OCI-LY7 (cell line): ENCODE measurements around the gene RNF145. TPM values are rescaled to one million over a fixed set of nuclear protein-coding genes. Genes with fewer than 3 reads are reported as not detected.

Source experiments
- BruUV-seq: library from RNA; stranded (reverse); fragments of 400-500 nt; replicated peaks from 2 replicates; lab custom pipeline; 2021; lab: Mats Ljungman, UMichigan
- CTCF ChIA-PET: fragments of 300-600 bp; sonication (Branson Sonifier 250); formaldehyde crosslinking; loops from one replicate; lab custom pipeline; 2022; ENCODE audit warnings: antibody characterized with exemption; ENCODE audit not compliant: unreplicated experiment; lab: Charles Lee
- POLR2A ChIA-PET: fragments of 300-600 bp; sonication (Branson Sonifier 250); formaldehyde crosslinking; loops from one replicate; lab custom pipeline; 2022; ENCODE audit warnings: antibody characterized with exemption; lab: Charles Lee
- DNase-seq: peaks from one replicate; pipeline ENCODE4 v3.0.0-alpha.2; 2015; ENCODE audit warnings: low spot score
- H2AFZ ChIP-seq: fragments of 200-600 bp; sonication (generic), shearing (Covaris generic); 2 replicates; pipeline ENCODE4 v1.6.1; 2014; ENCODE audit warnings: mild to moderate bottlenecking, antibody characterized with exemption, low read length, moderate library complexity
- H3K27ac ChIP-seq: fragments of 200-600 bp; sonication (generic); 2 replicates; pipeline ENCODE4 v1.5.1; 2014; ENCODE audit warnings: mixed run types, low read depth, mild to moderate bottlenecking, moderate library complexity, low read length, inconsistent platforms; ENCODE audit not compliant: poor library complexity, severe bottlenecking
- H3K36me3 ChIP-seq: fragments of 200-600 bp; sonication (generic); 2 replicates; pipeline ENCODE4 v1.6.1; 2014; ENCODE audit warnings: mild to moderate bottlenecking, antibody characterized with exemption, low read length, moderate library complexity, mixed read lengths; ENCODE audit not compliant: insufficient read depth
- H3K4me1 ChIP-seq: fragments of 200-600 bp; sonication (generic); 2 replicates; pipeline ENCODE4 v1.5.1; 2014; ENCODE audit warnings: mild to moderate bottlenecking, low read length; ENCODE audit not compliant: insufficient read depth, poor library complexity, severe bottlenecking
- H3K4me2 ChIP-seq: fragments of 200-600 bp; sonication (generic); 2 replicates; pipeline ENCODE4 v1.6.1; 2014; ENCODE audit warnings: mild to moderate bottlenecking, low read length
- H3K4me3 ChIP-seq: fragments of 200-600 bp; sonication (generic); 2 replicates; pipeline ENCODE4 v1.5.1; 2014; ENCODE audit warnings: mild to moderate bottlenecking, low read depth, low read length; ENCODE audit not compliant: poor library complexity, severe bottlenecking
- H3K79me2 ChIP-seq: fragments of 200-600 bp; sonication (generic); 2 replicates; pipeline ENCODE4 v1.6.1; 2016; ENCODE audit warnings: low read depth, mild to moderate bottlenecking, low read length, moderate library complexity, mixed read lengths; ENCODE audit not compliant: insufficient read depth
- H3K9me2 ChIP-seq: fragments of 200-600 bp; sonication (generic); 2 replicates; pipeline ENCODE4 v1.6.1; 2016; ENCODE audit warnings: mild to moderate bottlenecking, low read length, mixed read lengths; ENCODE audit not compliant: insufficient read depth
- H3K9me3 ChIP-seq: fragments of 200-600 bp; sonication (generic); 2 replicates; pipeline ENCODE4 v1.6.1; 2014; ENCODE audit warnings: mild to moderate bottlenecking, mixed run types, low read length, mixed read lengths
- H4K20me1 ChIP-seq: fragments of 200-600 bp; sonication (generic); 2 replicates; pipeline ENCODE4 v1.6.1; 2014; ENCODE audit warnings: mild to moderate bottlenecking, antibody characterized with exemption, low read length, moderate library complexity, mixed read lengths; ENCODE audit not compliant: insufficient read depth
- CTCF ChIP-seq: fragments of 200-600 bp; sonication (generic); conservative IDR thresholded peaks from 2 replicates; pipeline ENCODE4 v1.5.1; 2014; ENCODE audit warnings: mild to moderate bottlenecking, antibody characterized with exemption, low read length, moderate library complexity, mixed read lengths
- EZH2phosphoT487 ChIP-seq: fragments of 200-600 bp; sonication (generic); IDR thresholded peaks from 2 replicates; pipeline ENCODE4 v1.6.1; 2018; ENCODE audit warnings: low read depth, borderline replicate concordance, mild to moderate bottlenecking, mixed run types, antibody characterized with exemption, low read length, moderate library complexity, mixed read lengths
- intact Hi-C: fragments of 100-400 bp; cut with micrococcal nuclease; formaldehyde crosslinking; loops from one replicate; pipeline ENCODE4 v1.10.0; 2022; ENCODE audit not compliant: unreplicated experiment
- total RNA-seq, 2 experiments: library from RNA; depleted of rRNA in 1 of 2; stranded (reverse); fragments of >200 nt in 1 of 2; shearing (Covaris generic) in 1 of 2; gene quantifications; 2 replicates each; pipeline ENCODE4 v1.2.3, GENCODE V29; 2014 to 2022

Gene RNF145
- total RNA-seq, 2 experiments from 2014 or later = 18.6 to 34.9 TPM

- DNase-seq = no peak
- POLR2A ChIA-PET = interaction anchor here (0.6 kb wide), 1 partner anchor 197 kb away, joined by 3 read pairs; no protein-coding TSS in a partner anchor
- intact Hi-C loops = loop anchor here (10.0 kb wide), 1 partner anchor 1121 kb away; no protein-coding TSS in a partner anchor
Observed at GRCh38 chr5:159135896-159136531, 73.3 kb downstream of the RNF145 start.

GRCh38 chr5:159133041-159133741, 76.2 kb downstream of the RNF145 start:
- Histone ChIP-seq H3K27ac (no peak overlapping the region), H3K36me3 (no peaks in the 10 kb centered on the region), H3K4me1 (no peaks in the 10 kb centered on the region), H3K4me3 (no peak overlapping the region), H3K79me2 (no peaks in the 10 kb centered on the region), H3K9me3 (no peaks in the 10 kb centered on the region), H2AFZ (no peak overlapping the region), H3K4me2 (no peak overlapping the region), H4K20me1 (no peaks in the 10 kb centered on the region), H3K9me2 (no peaks in the 10 kb centered on the region)
- TF ChIP-seq CTCF (peak; percentile 93), EZH2phosphoT487 (no peak)
- intact Hi-C loops = loop anchor here (1.0 to 10.0 kb wide), 4 partner anchors 958 to 1370 kb away; no protein-coding TSS in a partner anchor
- ChIA-PET CTCF (interaction anchor here (1.2 kb wide), 1 partner anchor 437 kb away, joined by 3 read pairs; no protein-coding TSS in a partner anchor), POLR2A (no interaction called here)
- no TSS peak for BruUV-seq
- peak; percentile 70 for DNase-seq

More at GRCh38 chr5:159135896-159136531, 73.3 kb downstream of the RNF145 start:
- BruUV-seq = no TSS peak
- Histone ChIP-seq H3K9me2 (no peaks in the 10 kb centered on the region), H3K79me2 (no peaks in the 10 kb centered on the region), H3K27ac (no peak overlapping the region), H4K20me1 (no peaks in the 10 kb centered on the region), H3K4me3 (no peak overlapping the region), H3K36me3 (no peaks in the 10 kb centered on the region), H3K4me1 (no peaks in the 10 kb centered on the region), H3K4me2 (no peak overlapping the region), H3K9me3 (no peaks in the 10 kb centered on the region), H2AFZ (no peak overlapping the region)
- CTCF ChIA-PET = no interaction called here
- TF ChIP-seq EZH2phosphoT487 (no peak), CTCF (no peak)
